Mucosa of stomach (tissue), 1 donor: Measurements from ENCODE around the gene XRCC4.

Experiments
- H3K27me3 ChIP-seq: one replicate; pipeline ENCODE4 v1.7.0; 2013; ENCODE audit warnings: mild to moderate bottlenecking, low read length; ENCODE audit not compliant: control insufficient read depth, insufficient read depth
- H3K36me3 ChIP-seq: one replicate; pipeline ENCODE4 v1.7.0; 2013; ENCODE audit warnings: low read length; ENCODE audit not compliant: control insufficient read depth, insufficient read depth
- H3K4me1 ChIP-seq: one replicate; pipeline ENCODE4 v1.7.0; 2013; ENCODE audit warnings: mild to moderate bottlenecking, low read length; ENCODE audit not compliant: control insufficient read depth, insufficient read depth
- H3K4me3 ChIP-seq: one replicate; pipeline ENCODE4 v1.7.0; 2013; ENCODE audit warnings: low read length
- H3K9ac ChIP-seq: one replicate; pipeline ENCODE4 v1.7.0; 2013; ENCODE audit warnings: mild to moderate bottlenecking, low read length, moderate library complexity
- H3K9me3 ChIP-seq: one replicate; pipeline ENCODE4 v1.7.0; 2013; ENCODE audit warnings: mild to moderate bottlenecking, low read length, moderate library complexity; ENCODE audit not compliant: control insufficient read depth
- donor health status: Pancreatic carcinoma.

The XRCC4 gene

GRCh38 chr5:83099445-83099844 lies 22.1 kb downstream of the XRCC4 start:
- no peaks in the 10 kb centered on the region for H3K36me3 ChIP-seq
- H3K9ac ChIP-seq = no peak overlapping the region
- H3K4me3 ChIP-seq = no peak overlapping the region
- no peaks in the 10 kb centered on the region for H3K9me3 ChIP-seq
- H3K4me1 ChIP-seq = peaks cover 19% of the 10 kb centered on the region
- H3K27me3 ChIP-seq = no peaks in the 10 kb centered on the region

DNA sequence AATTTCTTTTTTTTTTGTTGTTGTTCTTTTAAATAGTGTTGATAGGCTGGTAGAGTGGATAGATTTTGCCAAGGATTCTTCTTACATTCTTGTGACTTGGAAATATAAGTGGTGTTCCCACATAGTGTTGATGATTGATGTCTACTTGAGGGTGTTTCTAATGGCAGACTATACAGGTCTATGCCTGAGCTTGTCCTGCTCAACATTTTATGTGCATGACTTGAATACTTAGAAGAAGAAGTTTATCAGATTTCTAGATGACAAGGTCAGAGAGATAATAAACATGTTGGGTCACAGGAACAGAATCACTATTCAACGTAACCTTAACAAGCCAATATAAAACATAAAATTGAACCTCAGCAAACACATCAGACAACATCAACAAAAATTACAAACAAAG lies 24.2 kb downstream of the XRCC4 start:
- no peaks in the 10 kb centered on the region for H3K36me3 ChIP-seq
- H3K4me1 ChIP-seq = peaks cover 9% of the 10 kb centered on the region
- no peaks in the 10 kb centered on the region for H3K9me3 ChIP-seq
- no peaks in the 10 kb centered on the region for H3K27me3 ChIP-seq
- no peak overlapping the region for H3K4me3 ChIP-seq
- H3K9ac ChIP-seq = no peak overlapping the region

GRCh38 chr5:83102364-83102980 lies 25.1 kb downstream of the XRCC4 start:
- no peaks in the 10 kb centered on the region for H3K36me3 ChIP-seq
- H3K9me3 ChIP-seq = no peaks in the 10 kb centered on the region
- no peak overlapping the region for H3K4me3 ChIP-seq
- no peak overlapping the region for H3K9ac ChIP-seq
- H3K27me3 ChIP-seq = no peaks in the 10 kb centered on the region
- H3K4me1 ChIP-seq = peaks cover 9% of the 10 kb centered on the region

- Histone ChIP-seq H3K9me3 (no peaks in the 10 kb centered on the region), H3K4me3 (no peak overlapping the region), H3K36me3 (no peaks in the 10 kb centered on the region), H3K9ac (no peak overlapping the region), H3K4me1 (no peaks in the 10 kb centered on the region), H3K27me3 (no peaks in the 10 kb centered on the region)
Observed at GRCh38 chr5:83104021-83104420, 26.7 kb downstream of the XRCC4 start.

DNA sequence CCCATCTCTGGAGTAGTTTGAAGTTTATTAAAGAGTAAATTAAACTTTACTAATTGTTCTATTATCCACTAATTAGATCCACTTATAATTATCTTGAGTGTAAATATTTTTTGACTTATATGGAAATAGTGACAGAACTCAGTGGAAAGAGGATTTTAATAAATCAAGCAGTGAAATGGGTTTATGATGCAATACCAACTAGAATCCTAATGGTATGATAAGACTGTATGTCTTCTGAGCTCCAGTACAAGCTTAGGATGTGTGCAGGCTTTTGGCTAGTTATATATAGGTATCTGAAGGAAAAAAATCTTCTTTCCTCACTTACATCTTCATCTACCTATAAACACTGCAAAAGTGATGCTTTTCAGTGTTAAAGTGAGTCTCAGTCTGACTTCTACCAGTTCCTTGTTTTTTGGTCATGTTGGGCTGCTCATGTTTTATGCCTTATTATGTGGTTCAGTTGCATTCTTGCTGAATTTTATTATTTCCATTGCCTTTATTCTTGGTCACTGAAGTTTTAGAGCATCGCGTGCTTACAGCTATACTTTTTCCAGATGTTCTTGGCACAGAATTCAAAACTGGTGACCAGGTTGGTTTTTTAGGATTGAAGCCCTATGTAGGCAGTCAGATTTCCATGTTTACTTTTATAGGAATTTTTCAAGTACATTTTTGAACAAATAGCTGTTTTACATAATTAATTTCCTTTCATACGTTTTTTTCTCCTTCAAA lies 30.5 kb downstream of the XRCC4 start:
- Histone ChIP-seq H3K9me3 (no peaks in the 10 kb centered on the region), H3K4me3 (no peak overlapping the region), H3K27me3 (no peaks in the 10 kb centered on the region), H3K36me3 (no peaks in the 10 kb centered on the region), H3K4me1 (no peaks in the 10 kb centered on the region), H3K9ac (no peak overlapping the region)

DNA sequence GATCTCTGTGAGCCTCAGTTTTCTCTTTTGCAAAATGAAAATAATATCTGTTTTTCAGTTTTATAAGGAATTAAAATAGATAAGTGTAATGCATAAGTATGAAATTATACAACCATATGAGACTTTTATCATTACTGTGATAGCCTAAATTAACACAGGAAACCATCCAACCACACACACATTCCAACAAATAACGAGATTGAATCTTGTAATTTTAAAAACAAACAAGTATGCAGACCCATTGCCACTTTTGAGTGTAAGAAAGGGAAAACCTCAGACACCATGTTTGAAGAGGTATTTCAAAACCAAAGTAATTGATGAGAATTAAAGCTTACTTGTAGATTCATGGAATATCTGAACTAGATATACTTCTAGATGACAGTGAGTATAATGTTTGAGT lies 32.0 kb downstream of the XRCC4 start:
- Histone ChIP-seq H3K4me3 (no peak overlapping the region), H3K9me3 (no peaks in the 10 kb centered on the region), H3K9ac (no peak overlapping the region), H3K27me3 (no peaks in the 10 kb centered on the region), H3K36me3 (no peaks in the 10 kb centered on the region), H3K4me1 (no peaks in the 10 kb centered on the region)

- no peak overlapping the region for H3K4me3 ChIP-seq
- H3K9me3 ChIP-seq = no peaks in the 10 kb centered on the region
- no peaks in the 10 kb centered on the region for H3K27me3 ChIP-seq
Observed at GRCh38 chr5:83115816-83116215, 38.5 kb downstream of the XRCC4 start.

DNA sequence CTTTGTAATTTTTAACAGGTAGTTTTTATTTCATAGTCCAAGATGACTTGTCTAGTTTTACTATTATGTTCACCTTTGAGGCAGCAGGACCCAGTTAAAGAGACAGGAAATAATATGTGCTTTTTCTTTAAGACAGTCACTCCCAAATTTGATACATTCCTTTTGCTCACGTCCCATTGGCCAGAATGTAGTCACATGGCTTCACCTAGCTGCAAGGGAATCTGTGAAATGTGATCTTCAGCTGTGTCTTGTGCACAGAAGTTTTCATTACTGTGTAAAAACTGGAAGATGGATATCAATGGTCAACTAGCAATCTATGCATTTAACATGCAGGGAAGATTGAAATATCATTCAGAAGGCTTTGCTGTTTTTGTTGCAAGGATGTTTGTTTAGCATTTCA lies 41.1 kb downstream of the XRCC4 start:
- H3K27me3 ChIP-seq = no peaks in the 10 kb centered on the region
- H3K9ac ChIP-seq = no peak overlapping the region
- H3K9me3 ChIP-seq = no peaks in the 10 kb centered on the region
- no peaks in the 10 kb centered on the region for H3K36me3 ChIP-seq
- no peak overlapping the region for H3K4me3 ChIP-seq
- H3K4me1 ChIP-seq = no peaks in the 10 kb centered on the region

More at GRCh38 chr5:83115816-83116215, 38.5 kb downstream of the XRCC4 start:
- Histone ChIP-seq H3K4me1 (no peaks in the 10 kb centered on the region), H3K36me3 (no peaks in the 10 kb centered on the region), H3K9ac (no peak overlapping the region)

DNA sequence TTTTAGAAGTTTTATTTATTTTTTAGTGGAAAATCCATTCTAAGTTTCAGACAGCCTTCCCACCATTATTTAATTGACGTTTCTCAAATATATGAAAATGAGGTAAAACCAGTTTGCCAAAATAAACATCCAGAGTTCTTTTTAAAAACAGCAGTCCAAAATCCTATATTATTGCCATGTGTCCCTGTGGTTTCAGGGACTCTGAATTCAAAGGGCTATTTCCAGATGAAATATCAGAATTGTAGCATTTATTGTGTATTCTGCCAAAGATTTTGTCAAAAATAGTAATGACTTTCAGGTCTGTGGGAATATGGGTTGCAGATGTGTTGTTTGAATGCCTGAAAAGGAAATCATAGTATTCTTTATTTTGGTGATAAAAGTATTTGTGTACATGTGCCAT lies 41.6 kb downstream of the XRCC4 start:
- H3K27me3 ChIP-seq = no peaks in the 10 kb centered on the region
- H3K4me1 ChIP-seq = no peaks in the 10 kb centered on the region
- no peak overlapping the region for H3K4me3 ChIP-seq
- H3K9me3 ChIP-seq = no peaks in the 10 kb centered on the region
- H3K9ac ChIP-seq = no peak overlapping the region
- no peaks in the 10 kb centered on the region for H3K36me3 ChIP-seq

GRCh38 chr5:83124593-83124992 lies 47.2 kb downstream of the XRCC4 start:
- H3K36me3 ChIP-seq = no peaks in the 10 kb centered on the region
- H3K4me3 ChIP-seq = no peak overlapping the region
- no peaks in the 10 kb centered on the region for H3K4me1 ChIP-seq
- H3K27me3 ChIP-seq = no peaks in the 10 kb centered on the region
- H3K9ac ChIP-seq = no peak overlapping the region
- no peaks in the 10 kb centered on the region for H3K9me3 ChIP-seq

GRCh38 chr5:83125560-83125959 lies 48.2 kb downstream of the XRCC4 start:
- Histone ChIP-seq H3K9ac (no peak overlapping the region), H3K27me3 (no peaks in the 10 kb centered on the region), H3K9me3 (no peaks in the 10 kb centered on the region), H3K36me3 (no peaks in the 10 kb centered on the region), H3K4me1 (no peaks in the 10 kb centered on the region), H3K4me3 (no peak overlapping the region)

DNA sequence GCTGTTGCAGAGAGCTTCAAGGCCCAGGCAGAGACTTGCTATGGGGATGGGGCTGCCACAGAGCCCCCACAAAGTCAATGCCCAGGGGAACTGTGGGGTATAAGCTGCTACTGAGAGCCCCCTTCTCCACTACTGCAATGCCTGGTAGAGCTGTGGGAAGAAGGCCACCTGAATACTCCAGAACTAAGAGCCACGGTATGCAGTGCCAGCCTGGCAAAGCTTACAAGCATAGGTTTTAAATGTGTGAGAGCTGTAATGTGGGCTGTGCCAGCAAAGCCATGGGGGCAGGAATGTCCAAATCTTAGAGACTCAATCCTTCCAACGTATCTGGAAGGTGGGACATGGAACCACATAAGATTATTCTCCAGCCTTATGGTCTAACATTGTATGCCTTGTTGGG lies 49.2 kb downstream of the XRCC4 start:
- no peak overlapping the region for H3K4me3 ChIP-seq
- no peaks in the 10 kb centered on the region for H3K36me3 ChIP-seq
- no peaks in the 10 kb centered on the region for H3K4me1 ChIP-seq
- H3K9me3 ChIP-seq = no peaks in the 10 kb centered on the region
- H3K27me3 ChIP-seq = no peaks in the 10 kb centered on the region
- H3K9ac ChIP-seq = no peak overlapping the region
